H9 (cell line): ENCODE data around the gene SURF1. TPM values are rescaled to one million over a fixed set of nuclear protein-coding genes. Genes with fewer than 3 reads are reported as not detected.

Experiments
- DNase-seq: peaks from one replicate; pipeline ENCODE4 v3.0.0-alpha.2; 2017
- H2AFZ ChIP-seq: one replicate; pipeline ENCODE4 v1.6.1; 2013; ENCODE audit warnings: mild to moderate bottlenecking, low read length, control low read depth, moderate library complexity
- H2AK5ac ChIP-seq: 2 replicates; pipeline ENCODE4 v1.6.1; 2013; ENCODE audit warnings: low read length, control low read depth, mixed read lengths; ENCODE audit not compliant: insufficient read length
- H2BK120ac ChIP-seq: one replicate; pipeline ENCODE4 v1.6.1; 2013; ENCODE audit warnings: low read depth, mild to moderate bottlenecking, low read length, control low read depth, inconsistent platforms; ENCODE audit not compliant: poor library complexity, severe bottlenecking
- H2BK12ac ChIP-seq: 2 replicates; pipeline ENCODE4 v1.6.1; 2013; ENCODE audit warnings: low read length, control low read depth, mixed read lengths, low read depth; ENCODE audit not compliant: insufficient read length
- H2BK15ac ChIP-seq: 2 replicates; pipeline ENCODE4 v1.6.1; 2013; ENCODE audit warnings: low read depth, low read length, control low read depth
- H2BK20ac ChIP-seq: one replicate; pipeline ENCODE4 v1.6.1; 2013; ENCODE audit warnings: low read depth, mild to moderate bottlenecking, low read length, control low read depth, inconsistent platforms; ENCODE audit not compliant: poor library complexity, severe bottlenecking
- H2BK5ac ChIP-seq: 2 replicates; pipeline ENCODE4 v1.6.1; 2013; ENCODE audit warnings: low read length, control low read depth, mixed read lengths; ENCODE audit not compliant: insufficient read length
- H3K14ac ChIP-seq: 2 replicates; pipeline ENCODE4 v1.6.1; 2013; ENCODE audit warnings: low read length, control low read depth; ENCODE audit not compliant: insufficient read depth
- H3K18ac ChIP-seq: 2 replicates; pipeline ENCODE4 v1.6.1; 2013; ENCODE audit warnings: low read depth, mild to moderate bottlenecking, mixed read lengths, low read length, control low read depth; ENCODE audit not compliant: insufficient read length
- H3K23ac ChIP-seq: 2 replicates; pipeline ENCODE4 v1.6.1; 2013; ENCODE audit warnings: low read length, control low read depth, mixed read lengths, low read depth; ENCODE audit not compliant: insufficient read length
- H3K23me2 ChIP-seq: 2 replicates; pipeline ENCODE4 v1.6.1; 2013; ENCODE audit warnings: low read depth, mild to moderate bottlenecking, mixed read lengths, low read length, control low read depth; ENCODE audit not compliant: insufficient read length, poor library complexity, severe bottlenecking
- H3K27ac ChIP-seq: 2 replicates; pipeline ENCODE4 v1.5.1; 2013; ENCODE audit warnings: low read length, control low read depth, mixed read lengths, low read depth; ENCODE audit not compliant: insufficient read length
- H3K27me3 ChIP-seq: 2 replicates; pipeline ENCODE4 v1.6.1; 2013; ENCODE audit warnings: low read length, control low read depth, inconsistent platforms; ENCODE audit not compliant: insufficient read depth
- H3K4ac ChIP-seq: 2 replicates; pipeline ENCODE4 v1.6.1; 2013; ENCODE audit warnings: low read depth, mild to moderate bottlenecking, control low read depth, inconsistent platforms, low read length, moderate library complexity
- H3K4me1 ChIP-seq: 2 replicates; pipeline ENCODE4 v1.6.1; 2013; ENCODE audit warnings: low read length, control low read depth, inconsistent platforms; ENCODE audit not compliant: insufficient read depth
- H3K4me2 ChIP-seq: 2 replicates; pipeline ENCODE4 v1.6.1; 2013; ENCODE audit warnings: low read length, control low read depth, mixed read lengths; ENCODE audit not compliant: insufficient read length, insufficient read depth
- H3K56ac ChIP-seq: 2 replicates; pipeline ENCODE4 v1.6.1; 2013; ENCODE audit warnings: low read depth, mild to moderate bottlenecking, mixed read lengths, low read length, control low read depth; ENCODE audit not compliant: insufficient read length
- H3K79me1 ChIP-seq: 2 replicates; pipeline ENCODE4 v1.6.1; 2013; ENCODE audit warnings: low read depth, mild to moderate bottlenecking, moderate library complexity, low read length, control low read depth, inconsistent platforms; ENCODE audit not compliant: insufficient read depth, poor library complexity, severe bottlenecking
- H3K79me2 ChIP-seq: 2 replicates; pipeline ENCODE4 v1.6.1; 2013; ENCODE audit warnings: low read length, control low read depth, inconsistent platforms; ENCODE audit not compliant: insufficient read depth
- H3K9ac ChIP-seq: 2 replicates; pipeline ENCODE4 v1.6.1; 2013; ENCODE audit warnings: low read length, control low read depth, mixed read lengths; ENCODE audit not compliant: insufficient read length; ENCODE audit errors: extremely low read depth
- H3K9me3 ChIP-seq: one replicate; pipeline ENCODE4 v1.6.1; 2013; ENCODE audit warnings: low read depth, low read length, inconsistent platforms; ENCODE audit not compliant: control insufficient read depth
- H3T11ph ChIP-seq: one replicate; pipeline ENCODE4 v1.6.1; 2013; ENCODE audit warnings: mild to moderate bottlenecking, low read length, control low read depth, inconsistent platforms
- H4K20me1 ChIP-seq: one replicate; pipeline ENCODE4 v1.6.1; 2013; ENCODE audit not compliant: control insufficient read depth, insufficient read length, insufficient read depth
- H4K5ac ChIP-seq: 2 replicates; pipeline ENCODE4 v1.6.1; 2013; ENCODE audit warnings: low read depth, mild to moderate bottlenecking, mixed read lengths, low read length, control low read depth; ENCODE audit not compliant: insufficient read length
- H4K8ac ChIP-seq: replicated peaks from 2 replicates; pipeline ENCODE4 v1.6.1; 2013; ENCODE audit warnings: low read length, control low read depth, mixed read lengths, low read depth; ENCODE audit not compliant: insufficient read length
- H4K91ac ChIP-seq: 2 replicates; pipeline ENCODE4 v1.6.1; 2013; ENCODE audit warnings: low read depth, mild to moderate bottlenecking, moderate library complexity, mixed read lengths, low read length, control low read depth; ENCODE audit not compliant: insufficient read length
- H3K27ac Mint-ChIP-seq, 3 experiments: 2 replicates in 2 of 3; 3 replicates in 1 of 3; pipeline ENCODE4 v1.8.0; 2020 to 2021; ENCODE audit warnings: mixed read lengths in 3 of 3, mild to moderate bottlenecking in 1 of 3, moderate library complexity in 1 of 3
- H3K27me3 Mint-ChIP-seq: 2 replicates; pipeline ENCODE4 v1.8.0; 2021; ENCODE audit warnings: low read depth, mild to moderate bottlenecking, moderate library complexity, mixed read lengths
- H3K36me3 Mint-ChIP-seq, 3 experiments: 2 replicates in 2 of 3; 3 replicates in 1 of 3; pipeline ENCODE4 v1.8.0; 2020 to 2021; ENCODE audit warnings: low read depth in 3 of 3, mixed read lengths in 3 of 3; ENCODE audit not compliant: insufficient read depth in 1 of 3
- H3K4me1 Mint-ChIP-seq, 2 experiments: 2 replicates each; pipeline ENCODE4 v1.8.0; 2020; ENCODE audit warnings: mixed read lengths in 2 of 2
- H3K4me3 Mint-ChIP-seq, 2 experiments: 2 replicates in 1 of 2; 3 replicates in 1 of 2; pipeline ENCODE4 v1.8.0; 2020 to 2021; ENCODE audit warnings: mild to moderate bottlenecking in 2 of 2, mixed read lengths in 2 of 2, moderate library complexity in 1 of 2
- H3K9me3 Mint-ChIP-seq, 2 experiments: 2 replicates in 1 of 2; 3 replicates in 1 of 2; pipeline ENCODE4 v1.8.0; 2020; ENCODE audit warnings: mild to moderate bottlenecking in 2 of 2, mixed read lengths in 2 of 2, moderate library complexity in 1 of 2
- WGBS: extraction: QIAGEN DNeasy Blood & Tissue Kit; methylation state at CpG from one replicate; pipeline ENCODE4 v1.1.7; 2013; ENCODE audit warnings: missing lambda C conversion rate, low lambda C conversion rate, mixed read lengths; ENCODE audit not compliant: insufficient read length; ENCODE audit errors: extremely low coverage; 5-methylcytosine and 5-hydroxymethylcytosine counted together
- total RNA-seq: library from RNA; stranded (reverse); gene quantifications from 2 replicates; pipeline ENCODE4 v1.2.1, GENCODE V29; 2021
- TF ChIP-seq, protein P1 (sequence below): fragments of 200-600 bp; sonication (generic); conservative IDR thresholded peaks from 3 replicates; pipeline ENCODE4 v1.8.0; 2021; ENCODE audit warnings: antibody characterized with exemption, mild to moderate bottlenecking

The SURF1 gene
- total RNA-seq, 1 experiment from 2014 or later = 43.3 TPM

DNA sequence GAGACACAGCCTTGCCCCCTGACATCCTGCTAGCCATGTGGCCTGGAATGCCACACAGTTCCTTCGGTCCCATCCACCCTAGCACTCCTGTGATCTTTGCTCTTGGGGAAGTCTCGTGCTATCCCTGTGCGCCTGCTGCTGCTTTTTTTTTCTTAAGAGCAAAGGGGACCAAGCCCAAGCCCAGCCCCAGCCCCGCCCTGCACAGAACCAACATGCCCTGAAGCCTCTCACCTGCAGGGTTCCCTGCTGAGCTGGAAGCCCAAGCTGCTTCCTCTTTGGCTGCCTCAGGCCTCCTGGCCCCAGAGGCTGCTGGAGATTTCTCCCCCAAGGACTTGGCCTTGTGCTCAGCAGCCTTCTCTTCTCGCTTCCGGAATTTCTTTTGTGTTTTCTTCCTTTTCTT is 22.1 kb downstream of the SURF1 start:
- no peak overlapping the region for H3T11ph ChIP-seq
- no peak overlapping the region for H3K18ac ChIP-seq
- H4K91ac ChIP-seq = no peak overlapping the region
- peaks cover 3% of the 10 kb centered on the region; the same call in 1 of the 2 replicates for H3K79me2 ChIP-seq
- peaks cover 34 to 73% (median 56%) of the 10 kb centered on the region in 3 experiments for H3K36me3 Mint-ChIP-seq
- H4K8ac ChIP-seq = no peak overlapping the region
- H2BK5ac ChIP-seq = no peak overlapping the region
- peaks cover 15 to 22% of the 10 kb centered on the region in 2 experiments for H3K4me1 Mint-ChIP-seq
- H3K27me3 ChIP-seq = no peaks in the 10 kb centered on the region
- TF ChIP-seq, protein P1, sequence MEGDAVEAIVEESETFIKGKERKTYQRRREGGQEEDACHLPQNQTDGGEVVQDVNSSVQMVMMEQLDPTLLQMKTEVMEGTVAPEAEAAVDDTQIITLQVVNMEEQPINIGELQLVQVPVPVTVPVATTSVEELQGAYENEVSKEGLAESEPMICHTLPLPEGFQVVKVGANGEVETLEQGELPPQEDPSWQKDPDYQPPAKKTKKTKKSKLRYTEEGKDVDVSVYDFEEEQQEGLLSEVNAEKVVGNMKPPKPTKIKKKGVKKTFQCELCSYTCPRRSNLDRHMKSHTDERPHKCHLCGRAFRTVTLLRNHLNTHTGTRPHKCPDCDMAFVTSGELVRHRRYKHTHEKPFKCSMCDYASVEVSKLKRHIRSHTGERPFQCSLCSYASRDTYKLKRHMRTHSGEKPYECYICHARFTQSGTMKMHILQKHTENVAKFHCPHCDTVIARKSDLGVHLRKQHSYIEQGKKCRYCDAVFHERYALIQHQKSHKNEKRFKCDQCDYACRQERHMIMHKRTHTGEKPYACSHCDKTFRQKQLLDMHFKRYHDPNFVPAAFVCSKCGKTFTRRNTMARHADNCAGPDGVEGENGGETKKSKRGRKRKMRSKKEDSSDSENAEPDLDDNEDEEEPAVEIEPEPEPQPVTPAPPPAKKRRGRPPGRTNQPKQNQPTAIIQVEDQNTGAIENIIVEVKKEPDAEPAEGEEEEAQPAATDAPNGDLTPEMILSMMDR = no peak
- H3K4me2 ChIP-seq = no peak overlapping the region
- H2AK5ac ChIP-seq = no peak overlapping the region
- WGBS = no CpG with 5 or more reads among the region's 6 CpGs
- H3K27ac Mint-ChIP-seq = peak overlapping the region in 1 of 3 experiments; percentile 85; a peak in 1 of 7 replicates
- H4K20me1 ChIP-seq = no peaks in the 10 kb centered on the region
- H3K9me3 Mint-ChIP-seq = peaks cover under 1 to 3% of the 10 kb centered on the region in 2 experiments; a peak in 3 of 5 replicates
- no peak overlapping the region for H3K14ac ChIP-seq
- H3K56ac ChIP-seq = no peak overlapping the region
- no peak overlapping the region for H2BK15ac ChIP-seq
- H3K23ac ChIP-seq = no peak overlapping the region
- no peak overlapping the region for H3K9ac ChIP-seq
- no peak overlapping the region for H2AFZ ChIP-seq
- no peaks in the 10 kb centered on the region for H3K79me1 ChIP-seq
- H3K27me3 Mint-ChIP-seq = no peaks in the 10 kb centered on the region; the same call in none of the 2 replicates
- no peak overlapping the region for H2BK120ac ChIP-seq
- H3K4me1 ChIP-seq = no peaks in the 10 kb centered on the region
- no peak overlapping the region for H4K5ac ChIP-seq
- no peak overlapping the region for H2BK12ac ChIP-seq
- no peak overlapping the region for H3K4ac ChIP-seq
- no peak overlapping the region for H2BK20ac ChIP-seq
- peak; percentile 91 for DNase-seq
- H3K27ac ChIP-seq = no peak overlapping the region
- H3K23me2 ChIP-seq = peaks cover 3% of the 10 kb centered on the region
- peak overlapping the region; percentile 98 for H3K4me3 Mint-ChIP-seq
- H3K9me3 ChIP-seq = no peaks in the 10 kb centered on the region
